OCI-LY1 (cell line): ENCODE data around the gene SLC3A2.
"Not testable (repeated sequence)": the region's sequence is repeated elsewhere in the genome, so short reads cannot be mapped to it uniquely, and the experiment has no call there.

Source experiments
- H2AFZ ChIP-seq: fragments of 200-600 bp; sonication (generic), shearing (Covaris generic); 2 replicates; pipeline ENCODE4 v1.6.0; 2014; ENCODE audit warnings: antibody characterized with exemption, mild to moderate bottlenecking, low read length
- H3F3A ChIP-seq: fragments of 200-600 bp; sonication (generic), shearing (Covaris generic); 2 replicates; pipeline ENCODE4 v1.6.0; 2014; ENCODE audit warnings: mild to moderate bottlenecking, antibody characterized with exemption, low read length, moderate library complexity; ENCODE audit not compliant: insufficient read depth
- H3K27ac ChIP-seq: fragments of 200-600 bp; sonication (generic); 2 replicates; pipeline ENCODE4 v1.5.1; 2014; ENCODE audit warnings: low read length, mixed run types, mild to moderate bottlenecking, low read depth; ENCODE audit not compliant: poor library complexity, severe bottlenecking
- H3K27me3 ChIP-seq: fragments of 200-600 bp; sonication (generic); 2 replicates; pipeline ENCODE4 v1.6.0; 2014; ENCODE audit warnings: antibody characterized with exemption, mild to moderate bottlenecking, low read length, moderate library complexity; ENCODE audit not compliant: insufficient read depth
- H3K36me3 ChIP-seq: fragments of 200-600 bp; sonication (generic); 2 replicates; pipeline ENCODE4 v1.6.1; 2014; ENCODE audit warnings: mild to moderate bottlenecking, antibody characterized with exemption, low read length, moderate library complexity, mixed read lengths; ENCODE audit not compliant: insufficient read depth
- H3K4me1 ChIP-seq: fragments of 200-600 bp; sonication (generic); 2 replicates; pipeline ENCODE4 v1.5.1; 2014; ENCODE audit warnings: mild to moderate bottlenecking, low read length, moderate library complexity; ENCODE audit not compliant: insufficient read depth, severe bottlenecking
- H3K4me2 ChIP-seq: fragments of 200-600 bp; sonication (generic), shearing (Covaris generic); 2 replicates; pipeline ENCODE4 v1.6.1; 2014; ENCODE audit warnings: low read length
- H3K4me3 ChIP-seq: fragments of 200-600 bp; sonication (generic); 2 replicates; pipeline ENCODE4 v1.5.1; 2014; ENCODE audit warnings: low read length, low read depth, mild to moderate bottlenecking, mixed read lengths; ENCODE audit not compliant: poor library complexity, severe bottlenecking
- H3K79me2 ChIP-seq: fragments of 200-600 bp; shearing (Covaris generic); 2 replicates; pipeline ENCODE4 v1.6.1; 2016; ENCODE audit warnings: mixed run types, low read length, mixed read lengths; ENCODE audit not compliant: insufficient read depth
- H3K9ac ChIP-seq: fragments of 200-600 bp; sonication (generic), shearing (Covaris generic); 2 replicates; pipeline ENCODE4 v1.6.1; 2014; ENCODE audit warnings: mild to moderate bottlenecking, low read length, mixed read lengths
- H3K9me2 ChIP-seq: fragments of 200-600 bp; sonication (generic), shearing (Covaris generic); 2 replicates; pipeline ENCODE4 v1.6.1; 2014; ENCODE audit warnings: low read depth, mild to moderate bottlenecking, low read length, mixed read lengths
- H3K9me3 ChIP-seq: fragments of 200-600 bp; shearing (Covaris generic); 2 replicates; pipeline ENCODE4 v1.6.1; 2014; ENCODE audit warnings: low read length, mixed read lengths
- H4K20me1 ChIP-seq: fragments of 200-600 bp; sonication (generic), shearing (Covaris generic); 2 replicates; pipeline ENCODE4 v1.6.0; 2016; ENCODE audit warnings: mild to moderate bottlenecking, low read length; ENCODE audit not compliant: insufficient read depth
- EZH2 ChIP-seq: fragments of 200-600 bp; sonication (generic), shearing (Covaris generic); IDR thresholded peaks from 2 replicates; pipeline ENCODE4 v1.8.0; 2017; ENCODE audit warnings: borderline replicate concordance, mixed run types, mild to moderate bottlenecking, antibody characterized with exemption, low read length, moderate library complexity, mixed read lengths
- TF ChIP-seq, protein P1 (sequence below): fragments of 200-600 bp; sonication (generic), shearing (Covaris generic); IDR thresholded peaks from 2 replicates; pipeline ENCODE4 v1.5.1; 2017; ENCODE audit warnings: mild to moderate bottlenecking, antibody characterized with exemption, low read length, moderate library complexity, mixed read lengths

Gene SLC3A2

DNA sequence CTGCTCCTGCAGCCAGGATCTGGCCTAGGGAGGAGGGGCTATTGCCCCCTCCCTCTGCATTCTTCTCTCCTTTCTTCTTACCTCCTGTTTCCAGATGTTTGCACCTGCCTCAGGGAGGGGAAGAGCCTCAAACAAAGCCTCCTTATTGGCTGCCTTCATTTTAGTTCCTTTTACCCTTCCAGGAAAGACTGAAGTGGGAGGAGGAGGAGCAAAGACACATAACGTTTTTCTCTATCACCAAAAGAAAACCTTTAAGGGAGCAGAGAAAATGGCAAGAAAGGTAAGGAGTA is 53.7 kb downstream of the SLC3A2 start:
- Histone ChIP-seq H3K9me3 (no peaks in the 10 kb centered on the region), H3K4me2 (no peak overlapping the region)
- TF ChIP-seq EZH2: no peak
- TF ChIP-seq, protein P1, sequence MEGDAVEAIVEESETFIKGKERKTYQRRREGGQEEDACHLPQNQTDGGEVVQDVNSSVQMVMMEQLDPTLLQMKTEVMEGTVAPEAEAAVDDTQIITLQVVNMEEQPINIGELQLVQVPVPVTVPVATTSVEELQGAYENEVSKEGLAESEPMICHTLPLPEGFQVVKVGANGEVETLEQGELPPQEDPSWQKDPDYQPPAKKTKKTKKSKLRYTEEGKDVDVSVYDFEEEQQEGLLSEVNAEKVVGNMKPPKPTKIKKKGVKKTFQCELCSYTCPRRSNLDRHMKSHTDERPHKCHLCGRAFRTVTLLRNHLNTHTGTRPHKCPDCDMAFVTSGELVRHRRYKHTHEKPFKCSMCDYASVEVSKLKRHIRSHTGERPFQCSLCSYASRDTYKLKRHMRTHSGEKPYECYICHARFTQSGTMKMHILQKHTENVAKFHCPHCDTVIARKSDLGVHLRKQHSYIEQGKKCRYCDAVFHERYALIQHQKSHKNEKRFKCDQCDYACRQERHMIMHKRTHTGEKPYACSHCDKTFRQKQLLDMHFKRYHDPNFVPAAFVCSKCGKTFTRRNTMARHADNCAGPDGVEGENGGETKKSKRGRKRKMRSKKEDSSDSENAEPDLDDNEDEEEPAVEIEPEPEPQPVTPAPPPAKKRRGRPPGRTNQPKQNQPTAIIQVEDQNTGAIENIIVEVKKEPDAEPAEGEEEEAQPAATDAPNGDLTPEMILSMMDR: no peak

DNA sequence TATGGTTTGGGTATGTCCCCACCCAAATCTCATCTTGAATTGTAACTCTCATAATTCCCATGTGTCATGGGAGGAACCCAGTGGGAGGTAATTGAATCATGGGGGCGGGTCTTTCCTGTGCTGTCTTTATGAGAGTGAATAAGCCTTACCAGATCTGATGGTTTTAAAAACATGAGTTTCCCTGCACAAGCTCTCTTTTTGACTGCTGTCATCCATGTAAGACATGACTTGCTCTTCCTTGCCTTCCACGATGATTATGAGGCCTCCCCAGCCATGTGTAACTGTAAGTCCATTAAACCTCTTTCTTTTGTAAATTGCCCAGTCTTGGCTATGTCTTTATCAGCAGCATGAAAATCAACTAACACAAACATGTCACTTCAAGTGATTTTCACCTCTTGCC is 56.8 kb downstream of the SLC3A2 start:
- not testable (repeated sequence) for H3K9me3 ChIP-seq, H3K4me3 ChIP-seq, H2AFZ ChIP-seq, H3K9ac ChIP-seq, H3K9me2 ChIP-seq, H3K4me1 ChIP-seq, H3K79me2 ChIP-seq, H3K4me2 ChIP-seq, H3K36me3 ChIP-seq, H3K27me3 ChIP-seq, H3F3A ChIP-seq, H3K27ac ChIP-seq, H4K20me1 ChIP-seq

More for the DNA sequence above, 53.7 kb downstream of the SLC3A2 start:
- Histone ChIP-seq H3K27ac (no peak overlapping the region), H3K9me2 (no peaks in the 10 kb centered on the region), H3K36me3 (no peaks in the 10 kb centered on the region), H3K9ac (no peak overlapping the region), H2AFZ (no peak overlapping the region), H3K27me3 (peaks cover 4% of the 10 kb centered on the region), H4K20me1 (no peaks in the 10 kb centered on the region), H3F3A (no peaks in the 10 kb centered on the region), H3K4me3 (no peak overlapping the region), H3K4me1 (no peaks in the 10 kb centered on the region), H3K79me2 (no peaks in the 10 kb centered on the region)
